ENCODE measurements around the gene SHISA5.

The SHISA5 gene

DNA sequence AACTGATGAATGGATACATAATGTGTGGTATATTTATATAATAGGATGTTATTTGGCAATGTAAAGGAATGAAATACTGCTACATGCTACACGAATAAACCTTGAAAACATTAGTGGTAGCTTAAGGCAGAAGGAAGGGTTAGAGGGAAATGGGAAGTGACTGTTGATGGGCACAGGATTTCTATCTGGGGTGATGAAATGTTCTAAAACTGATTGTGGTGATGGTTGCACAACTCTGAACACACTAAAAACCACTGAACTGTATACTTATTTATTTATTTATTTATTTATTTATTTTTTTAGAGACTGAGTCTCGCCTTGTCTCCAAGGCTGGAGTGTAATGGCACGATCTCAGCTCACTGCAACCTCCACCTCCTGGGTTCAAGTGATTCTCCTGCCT lies 24.8 kb upstream of the SHISA5 start:
- no peaks in the 10 kb centered on the region for H3K4me1 ChIP-seq (ENCODE audit: low read length)
- no peaks in the 10 kb centered on the region for H4K20me1 ChIP-seq (ENCODE audit: insufficient read depth, low read length)
- no peak overlapping the region for H3K9ac ChIP-seq (ENCODE audit: low read length)
- no peak overlapping the region for H3K4me2 ChIP-seq (ENCODE audit: low read length)
- no peak overlapping the region for H3K27ac ChIP-seq (ENCODE audit: low read length)
- no peaks in the 10 kb centered on the region for H3K79me2 ChIP-seq (ENCODE audit: low read length)
- H3K9me3 ChIP-seq (ENCODE audit: insufficient read depth, low read length) = no peaks in the 10 kb centered on the region
- TF ChIP-seq EZH2phosphoT487 (IDR thresholded peaks at IDR 0.05; ENCODE audit: low read depth) = no peak
- TF ChIP-seq, protein P1, sequence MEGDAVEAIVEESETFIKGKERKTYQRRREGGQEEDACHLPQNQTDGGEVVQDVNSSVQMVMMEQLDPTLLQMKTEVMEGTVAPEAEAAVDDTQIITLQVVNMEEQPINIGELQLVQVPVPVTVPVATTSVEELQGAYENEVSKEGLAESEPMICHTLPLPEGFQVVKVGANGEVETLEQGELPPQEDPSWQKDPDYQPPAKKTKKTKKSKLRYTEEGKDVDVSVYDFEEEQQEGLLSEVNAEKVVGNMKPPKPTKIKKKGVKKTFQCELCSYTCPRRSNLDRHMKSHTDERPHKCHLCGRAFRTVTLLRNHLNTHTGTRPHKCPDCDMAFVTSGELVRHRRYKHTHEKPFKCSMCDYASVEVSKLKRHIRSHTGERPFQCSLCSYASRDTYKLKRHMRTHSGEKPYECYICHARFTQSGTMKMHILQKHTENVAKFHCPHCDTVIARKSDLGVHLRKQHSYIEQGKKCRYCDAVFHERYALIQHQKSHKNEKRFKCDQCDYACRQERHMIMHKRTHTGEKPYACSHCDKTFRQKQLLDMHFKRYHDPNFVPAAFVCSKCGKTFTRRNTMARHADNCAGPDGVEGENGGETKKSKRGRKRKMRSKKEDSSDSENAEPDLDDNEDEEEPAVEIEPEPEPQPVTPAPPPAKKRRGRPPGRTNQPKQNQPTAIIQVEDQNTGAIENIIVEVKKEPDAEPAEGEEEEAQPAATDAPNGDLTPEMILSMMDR (IDR thresholded peaks at IDR 0.05; ENCODE audit: low read depth, low read length) = no peak
- peaks cover 54% of the 10 kb centered on the region for H3K36me3 ChIP-seq (replicated peaks; ENCODE audit: low read depth, low read length)
- H3K27me3 ChIP-seq (ENCODE audit: low read depth, low read length) = no peaks in the 10 kb centered on the region
- no peak overlapping the region for H2AFZ ChIP-seq (ENCODE audit: low read depth, low read length)
- H3K4me3 ChIP-seq (ENCODE audit: low read length) = no peak overlapping the region

DNA sequence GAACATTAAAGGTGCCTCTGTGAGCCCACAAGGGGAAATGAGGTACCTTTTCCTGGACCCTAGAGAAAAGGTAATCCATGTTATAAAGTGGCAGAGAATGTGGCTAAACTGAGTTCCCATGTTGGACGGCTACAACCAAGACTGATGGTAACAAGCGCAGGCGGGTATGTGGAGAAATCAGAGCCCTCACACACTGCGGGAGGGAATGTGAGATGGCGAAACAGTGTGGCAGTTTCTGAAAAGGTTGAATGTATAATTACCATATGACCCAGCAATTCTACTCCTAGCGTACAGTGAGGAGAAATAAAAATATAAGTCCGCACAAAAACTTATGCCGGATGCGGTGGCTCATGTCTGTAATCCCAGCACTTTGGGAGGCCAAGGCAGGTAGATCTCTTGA lies 24.1 kb upstream of the SHISA5 start:
- Histone ChIP-seq H3K4me2 (ENCODE audit: low read length) (no peak overlapping the region), H2AFZ (ENCODE audit: low read depth, low read length) (no peak overlapping the region), H3K9ac (ENCODE audit: low read length) (no peak overlapping the region), H3K36me3 (replicated peaks; ENCODE audit: low read depth, low read length) (peaks cover 55% of the 10 kb centered on the region), H3K4me1 (ENCODE audit: low read length) (no peaks in the 10 kb centered on the region), H4K20me1 (ENCODE audit: insufficient read depth, low read length) (no peaks in the 10 kb centered on the region), H3K27ac (ENCODE audit: low read length) (no peak overlapping the region), H3K9me3 (ENCODE audit: insufficient read depth, low read length) (no peaks in the 10 kb centered on the region), H3K79me2 (ENCODE audit: low read length) (no peaks in the 10 kb centered on the region), H3K27me3 (ENCODE audit: low read depth, low read length) (no peaks in the 10 kb centered on the region), H3K4me3 (ENCODE audit: low read length) (no peak overlapping the region)
- TF ChIP-seq, protein P1 (IDR thresholded peaks at IDR 0.05; ENCODE audit: low read depth, low read length) = no peak
- no peak for TF ChIP-seq EZH2phosphoT487 (IDR thresholded peaks at IDR 0.05; ENCODE audit: low read depth)

DNA sequence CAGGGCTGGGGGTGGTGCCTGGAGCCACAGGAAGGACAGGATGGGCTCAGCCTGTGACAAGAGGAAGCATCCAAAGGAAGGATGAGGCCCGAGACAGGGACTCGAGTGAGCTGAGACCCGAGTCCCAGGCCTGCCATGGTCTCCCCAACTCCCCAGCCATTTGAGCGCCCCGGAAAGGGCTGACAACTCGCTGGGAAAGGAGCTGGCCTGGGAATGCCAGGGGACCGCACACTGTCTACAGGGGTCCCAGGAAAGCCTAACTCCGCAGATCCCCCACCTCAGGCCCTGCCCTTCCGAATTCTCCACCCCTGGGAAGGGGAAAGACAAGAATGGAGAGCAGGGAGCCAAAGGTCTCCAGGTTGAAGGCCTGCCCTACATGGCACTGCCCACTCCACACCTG lies 21.0 kb upstream of the SHISA5 start:
- Histone ChIP-seq H3K36me3 (replicated peaks; ENCODE audit: low read depth, low read length) (peaks cover 51% of the 10 kb centered on the region), H3K4me3 (ENCODE audit: low read length) (no peak overlapping the region), H3K4me1 (ENCODE audit: low read length) (peaks cover 10% of the 10 kb centered on the region; the same call in 1 of the 2 replicates), H2AFZ (ENCODE audit: low read depth, low read length) (no peak overlapping the region), H3K4me2 (ENCODE audit: low read length) (no peak overlapping the region), H3K9ac (ENCODE audit: low read length) (no peak overlapping the region), H3K27ac (ENCODE audit: low read length) (no peak overlapping the region), H3K9me3 (ENCODE audit: insufficient read depth, low read length) (no peaks in the 10 kb centered on the region), H3K27me3 (ENCODE audit: low read depth, low read length) (no peaks in the 10 kb centered on the region), H3K79me2 (ENCODE audit: low read length) (no peaks in the 10 kb centered on the region), H4K20me1 (ENCODE audit: insufficient read depth, low read length) (no peaks in the 10 kb centered on the region)
- no peak for TF ChIP-seq EZH2phosphoT487 (IDR thresholded peaks at IDR 0.05; ENCODE audit: low read depth)
- TF ChIP-seq, protein P1 (IDR thresholded peaks at IDR 0.05; ENCODE audit: low read depth, low read length) = no peak

DNA sequence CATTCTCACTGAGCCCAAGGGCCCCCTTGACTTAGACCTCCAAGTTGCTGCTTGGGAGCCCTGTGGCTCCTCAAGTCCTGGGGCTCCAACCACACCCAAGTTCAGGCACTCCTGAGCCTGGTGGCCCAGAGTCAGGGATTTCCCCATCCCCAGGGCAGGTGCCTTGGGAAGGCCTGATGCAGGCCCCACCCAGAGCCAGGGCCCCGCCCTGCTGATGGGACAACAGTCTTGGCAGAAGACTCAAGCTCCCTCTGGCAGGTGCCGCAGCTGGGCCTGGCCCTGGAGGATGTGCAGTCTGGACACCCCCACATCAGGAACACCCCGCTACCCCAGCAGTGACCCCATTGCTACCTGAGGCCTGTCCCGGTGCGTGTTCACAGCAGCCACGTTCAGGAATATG lies 17.7 kb upstream of the SHISA5 start:
- no peak overlapping the region for H3K9ac ChIP-seq (ENCODE audit: low read length)
- no peak overlapping the region for H2AFZ ChIP-seq (ENCODE audit: low read depth, low read length)
- H3K4me2 ChIP-seq (ENCODE audit: low read length) = no peak overlapping the region
- no peaks in the 10 kb centered on the region for H3K27me3 ChIP-seq (ENCODE audit: low read depth, low read length)
- H4K20me1 ChIP-seq (ENCODE audit: insufficient read depth, low read length) = no peaks in the 10 kb centered on the region
- H3K4me1 ChIP-seq (ENCODE audit: low read length) = peaks cover 10% of the 10 kb centered on the region; the same call in 1 of the 2 replicates
- TF ChIP-seq EZH2phosphoT487 (IDR thresholded peaks at IDR 0.05; ENCODE audit: low read depth) = no peak
- TF ChIP-seq, protein P1 (IDR thresholded peaks at IDR 0.05; ENCODE audit: low read depth, low read length) = no peak
- H3K9me3 ChIP-seq (ENCODE audit: insufficient read depth, low read length) = no peaks in the 10 kb centered on the region
- no peak overlapping the region for H3K27ac ChIP-seq (ENCODE audit: low read length)
- H3K36me3 ChIP-seq (replicated peaks; ENCODE audit: low read depth, low read length) = peaks cover 34% of the 10 kb centered on the region
- no peak overlapping the region for H3K4me3 ChIP-seq (ENCODE audit: low read length)
- H3K79me2 ChIP-seq (ENCODE audit: low read length) = no peaks in the 10 kb centered on the region
